ENCODE data around the gene TMIGD1.

- TF ChIP-seq CTCF (IDR thresholded peaks at IDR 0.05) (no peak), POLR2A (IDR thresholded peaks at IDR 0.05) (no peak)
These were observed 57.9 kb downstream of the TMIGD1 start for GRCh38 chr17:30275911-30276310.
